HG02943 (cell line): ENCODE results near the gene CDH20.
A peak's percentile ranks its signal among the peaks of the same experiment; 100 is the strongest.

Source experiments
- ATAC-seq: cut with Tn5 transposase; IDR thresholded peaks from one replicate; pipeline ENCODE4 v1.9.1; 2021; ENCODE audit warnings: mild to moderate bottlenecking, low read depth, moderate library complexity; ENCODE audit not compliant: unreplicated experiment

CDH20 gene

DNA sequence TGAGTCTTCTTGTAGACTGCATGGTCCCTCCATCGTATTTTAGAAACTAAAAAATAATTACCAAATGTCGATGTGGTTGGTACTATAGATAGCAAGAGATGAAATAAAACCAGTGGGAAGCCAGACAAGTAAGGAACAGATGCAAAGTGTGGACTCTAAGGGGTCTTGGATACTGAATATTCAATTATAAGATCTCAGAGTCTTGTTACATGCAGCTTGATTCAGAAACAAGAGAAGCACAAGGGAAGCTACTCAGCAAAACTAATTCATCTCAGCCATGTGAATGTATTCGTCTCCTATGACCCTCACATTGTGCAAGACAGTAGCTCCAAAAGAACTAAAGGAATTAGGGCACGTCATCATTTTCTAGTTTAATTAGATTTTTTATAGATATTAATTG lies 80.9 kb downstream of the CDH20 start:
- ATAC-seq = no peak

DNA sequence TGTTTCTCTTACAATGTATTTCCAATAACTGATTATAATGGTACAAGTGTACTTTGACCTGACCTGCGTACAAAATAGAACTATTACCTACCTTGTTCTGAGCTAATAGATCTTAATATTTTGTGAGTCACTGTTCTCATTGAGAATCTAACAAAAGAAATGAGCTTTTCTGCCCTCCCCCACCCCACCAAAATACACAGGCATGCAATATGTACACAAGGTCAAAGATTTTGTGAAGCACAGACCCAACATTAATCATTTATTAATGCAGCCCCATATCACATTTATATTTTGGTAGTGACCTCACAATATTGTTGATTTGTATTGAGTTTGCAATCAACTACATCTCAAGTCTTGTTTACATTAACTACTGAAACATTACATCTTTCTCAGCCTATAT lies 86.5 kb downstream of the CDH20 start:
- no peak for ATAC-seq

DNA sequence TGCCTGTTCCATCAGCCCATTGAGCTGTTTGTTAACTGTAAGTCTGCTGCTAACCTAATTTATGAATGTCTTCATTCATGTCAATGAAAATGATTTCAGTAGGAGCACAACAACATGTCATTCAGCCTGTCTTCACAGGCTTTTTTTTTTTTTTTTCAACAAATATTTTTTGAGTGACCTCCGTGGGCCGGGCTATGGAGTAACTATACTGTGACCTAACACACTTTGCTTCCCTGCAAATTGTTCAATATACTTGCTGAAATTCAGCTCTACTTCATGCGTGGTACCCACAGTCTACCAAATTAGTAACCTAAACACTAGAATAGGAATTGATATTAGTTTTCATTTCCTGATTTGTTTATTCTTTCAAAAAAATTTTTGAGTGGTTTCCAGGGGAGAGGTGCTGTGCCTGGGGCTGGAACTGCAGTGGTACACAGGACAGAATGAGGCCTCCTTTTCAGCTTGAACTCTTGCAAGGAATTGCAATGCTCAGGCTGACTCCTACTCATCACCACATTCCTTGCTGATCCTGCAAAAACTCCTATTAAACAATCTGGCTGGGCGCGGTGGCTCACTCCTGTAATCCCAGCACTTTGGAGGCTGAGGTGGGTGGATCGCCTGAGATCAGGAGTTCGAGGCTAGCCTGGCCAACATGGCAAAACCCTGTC lies 87.1 kb downstream of the CDH20 start:
- no peak for ATAC-seq

DNA sequence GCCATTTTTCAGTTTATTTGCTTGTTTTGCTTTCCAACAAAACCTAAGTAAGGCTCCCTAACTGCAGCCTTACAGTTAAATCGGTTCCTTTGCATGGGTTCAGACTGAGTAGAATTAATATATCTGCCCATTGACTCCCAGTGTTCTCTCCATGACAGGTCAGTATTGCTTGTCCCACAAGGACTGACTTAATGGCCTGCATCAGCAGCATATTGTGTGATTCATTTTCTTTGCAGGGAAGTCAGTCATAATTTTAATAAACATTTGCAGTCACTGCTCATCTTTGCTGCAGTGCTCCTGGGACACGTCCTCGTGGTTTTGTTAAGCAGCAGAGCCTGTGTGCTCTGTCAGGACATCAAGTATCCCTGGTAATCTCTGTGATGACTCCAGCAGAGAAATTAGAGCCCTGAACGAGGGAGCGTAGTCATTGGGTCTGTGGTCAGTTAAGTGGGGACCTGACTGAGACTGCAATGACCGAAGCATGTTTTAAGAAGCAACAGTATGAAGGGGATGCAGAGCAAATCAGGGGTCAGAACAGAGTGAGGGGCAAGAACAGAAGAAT lies 93.3 kb downstream of the CDH20 start:
- ATAC-seq = no peak

DNA sequence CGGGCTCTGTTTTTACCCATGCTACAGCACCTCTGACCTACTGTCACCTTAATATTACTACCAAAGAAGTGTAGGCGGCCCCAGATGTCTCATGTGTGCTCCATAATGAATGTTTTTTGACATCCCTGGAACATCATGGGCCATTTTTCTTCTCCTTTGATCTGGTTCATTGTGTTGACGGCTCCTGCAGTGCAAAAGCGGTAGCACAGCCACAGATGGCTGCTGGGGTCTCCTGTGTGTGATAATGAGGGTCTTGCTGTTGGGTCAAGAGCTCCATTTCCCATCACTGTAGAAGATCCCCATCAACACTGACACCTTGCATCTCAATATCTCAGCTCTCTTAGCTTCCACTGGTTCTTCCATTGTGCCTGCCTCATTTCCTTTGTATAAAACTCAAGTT lies 95.0 kb downstream of the CDH20 start:
- no peak for ATAC-seq

DNA sequence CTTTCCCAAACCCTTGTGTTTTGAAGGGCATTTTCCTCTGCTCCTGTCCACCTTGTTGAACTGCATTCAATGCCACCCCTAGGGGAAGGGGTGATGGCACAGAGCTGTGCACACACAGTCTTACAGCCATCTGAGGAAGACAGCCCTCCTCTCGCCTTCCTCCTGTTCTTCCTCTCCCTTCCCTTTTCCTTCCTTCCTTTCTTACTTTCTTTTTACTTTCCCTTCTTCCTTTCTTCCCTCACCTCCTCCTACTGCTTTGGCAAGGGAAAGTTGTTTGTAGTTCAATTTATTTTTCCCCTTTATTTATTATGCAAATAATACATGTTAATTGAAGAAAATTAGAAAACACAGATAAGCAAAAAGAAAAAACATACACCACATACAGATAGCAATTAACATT lies 99.4 kb downstream of the CDH20 start:
- no peak for ATAC-seq

DNA sequence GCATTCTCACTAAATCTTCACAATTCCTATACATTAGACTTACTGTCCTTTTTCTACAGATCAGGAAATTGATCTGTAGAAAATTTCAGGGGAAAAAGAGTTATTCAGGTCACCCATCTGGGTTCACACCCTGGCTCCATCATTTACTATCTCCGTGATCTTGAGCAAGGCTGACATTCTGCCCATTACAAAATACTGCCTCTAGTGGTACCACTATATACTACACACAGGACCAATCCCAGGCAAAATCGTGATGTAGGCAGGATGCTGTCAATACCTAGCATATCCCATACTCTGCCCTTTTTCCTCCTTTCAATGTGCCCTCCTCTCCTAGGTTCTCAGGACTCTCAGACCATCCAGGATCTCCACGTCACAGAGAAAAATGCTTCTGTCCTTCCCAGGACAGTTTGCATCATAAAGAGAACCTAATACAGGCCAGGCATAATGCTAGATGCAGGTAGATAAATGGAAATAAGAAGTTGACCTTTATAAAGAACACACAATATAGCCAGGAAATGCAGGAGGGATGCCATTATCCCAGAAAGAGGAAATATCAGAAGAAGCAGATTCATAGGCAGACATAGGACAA lies 101.9 kb downstream of the CDH20 start:
- peak; percentile 82 for ATAC-seq

DNA sequence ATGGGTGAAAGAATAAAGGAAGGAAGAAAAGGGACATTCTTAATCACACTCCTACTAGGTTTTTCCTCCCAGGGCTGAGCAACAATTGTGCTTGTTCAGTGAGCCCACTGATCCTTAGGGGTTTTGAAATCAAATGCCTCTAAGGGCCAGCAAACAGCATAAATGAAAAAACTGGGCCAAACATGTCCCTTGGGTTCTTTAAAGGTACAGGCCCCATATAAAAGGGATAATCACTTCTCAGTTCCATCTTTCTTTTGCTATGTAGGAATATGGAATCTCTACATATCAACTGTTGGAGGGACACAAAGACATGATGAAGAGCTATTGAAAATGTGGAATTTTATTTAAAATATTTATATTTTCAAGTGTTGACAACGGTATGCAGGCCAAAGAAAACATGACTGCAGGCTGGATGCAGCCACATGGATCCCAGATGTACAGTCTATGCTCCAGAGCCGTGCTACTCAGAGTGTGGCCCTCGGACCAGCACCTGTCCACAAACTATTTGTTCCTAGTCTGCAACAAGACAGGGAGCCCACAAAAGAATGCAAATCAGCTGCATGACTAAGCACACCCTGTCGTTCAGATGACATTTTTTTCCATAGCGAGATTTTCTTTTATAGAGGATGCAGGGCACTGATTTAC lies 110.0 kb downstream of the CDH20 start:
- ATAC-seq = no peak

DNA sequence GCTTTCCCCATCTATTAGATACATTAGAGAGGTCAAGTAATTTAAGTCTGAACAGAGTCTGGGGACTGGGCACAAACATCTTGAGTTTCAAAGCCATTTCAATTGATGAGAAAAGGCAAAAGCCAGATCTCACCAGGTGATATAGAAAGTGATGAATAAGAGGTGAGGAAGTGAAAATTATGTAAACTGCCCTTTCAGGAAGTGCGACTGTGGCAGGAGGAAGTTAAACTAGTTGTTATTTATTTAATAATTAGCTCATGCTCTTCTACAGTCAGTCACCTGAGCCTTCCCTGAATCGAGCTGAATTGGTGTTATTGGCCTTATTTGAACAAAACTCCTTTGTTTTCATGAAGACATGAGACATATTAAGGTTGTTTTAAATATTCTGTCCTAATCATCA lies 115.1 kb downstream of the CDH20 start:
- peak; percentile 97 for ATAC-seq

DNA sequence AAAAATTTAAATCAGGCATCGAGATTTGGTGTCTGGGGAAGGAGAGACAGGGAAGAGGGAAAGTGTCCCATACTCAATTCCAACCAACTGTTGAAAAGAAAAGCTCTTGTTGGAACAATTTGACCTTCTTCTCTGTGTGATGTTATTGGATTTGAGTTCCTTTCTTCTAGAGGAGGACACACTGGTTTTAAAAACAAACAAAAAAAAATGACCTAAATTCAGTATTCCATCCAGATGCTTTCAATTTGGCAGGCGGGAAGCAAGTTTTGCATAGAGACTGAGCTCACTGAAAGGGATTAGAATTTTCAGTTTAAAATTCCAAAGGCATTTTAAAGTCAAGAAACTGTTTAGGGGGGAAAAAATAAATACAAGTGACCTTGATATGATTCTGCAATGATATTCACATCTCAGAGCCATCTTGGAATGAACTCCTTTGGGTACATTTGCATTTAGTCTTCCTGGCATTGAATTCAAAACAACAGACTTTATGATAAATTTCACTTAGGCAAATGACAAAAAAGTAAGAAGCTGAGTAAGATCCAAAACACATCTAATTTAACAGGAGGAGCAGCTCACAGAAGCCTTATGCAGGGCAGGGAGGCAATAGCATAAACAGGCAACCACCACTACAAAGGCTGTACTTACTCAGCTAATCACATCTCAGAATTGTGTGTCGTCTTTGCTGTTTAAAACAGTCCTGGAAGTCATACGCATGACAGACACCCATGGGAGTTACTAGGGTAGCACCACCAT lies 126.8 kb downstream of the CDH20 start:
- no peak for ATAC-seq

DNA sequence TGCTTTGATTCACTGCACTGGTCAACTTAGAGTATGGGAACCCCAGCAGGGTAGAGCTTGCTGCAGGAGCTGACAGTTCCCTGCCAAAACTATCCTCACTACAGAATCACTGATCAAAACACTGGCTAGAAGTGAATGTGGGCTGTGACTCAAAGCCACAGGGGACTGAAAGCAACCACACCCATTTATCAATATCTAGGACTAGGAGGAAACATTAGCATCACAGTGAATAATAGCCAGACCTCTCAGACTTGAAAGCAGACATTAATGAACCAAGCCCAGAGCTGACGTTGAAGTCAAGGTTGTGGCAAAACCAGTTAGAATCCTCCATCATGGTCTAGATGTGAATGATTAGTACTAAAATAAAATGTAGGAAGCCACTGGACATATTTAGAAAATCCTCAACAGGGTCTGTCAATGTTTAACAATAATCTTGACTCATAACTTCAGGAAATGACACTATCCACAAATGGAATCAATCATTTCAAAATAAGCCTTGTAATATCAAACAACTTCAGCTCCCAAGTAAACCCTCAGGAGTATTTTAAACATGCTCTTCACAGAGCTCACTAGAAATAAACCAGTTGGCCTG lies 131.4 kb downstream of the CDH20 start:
- ATAC-seq = no peak

DNA sequence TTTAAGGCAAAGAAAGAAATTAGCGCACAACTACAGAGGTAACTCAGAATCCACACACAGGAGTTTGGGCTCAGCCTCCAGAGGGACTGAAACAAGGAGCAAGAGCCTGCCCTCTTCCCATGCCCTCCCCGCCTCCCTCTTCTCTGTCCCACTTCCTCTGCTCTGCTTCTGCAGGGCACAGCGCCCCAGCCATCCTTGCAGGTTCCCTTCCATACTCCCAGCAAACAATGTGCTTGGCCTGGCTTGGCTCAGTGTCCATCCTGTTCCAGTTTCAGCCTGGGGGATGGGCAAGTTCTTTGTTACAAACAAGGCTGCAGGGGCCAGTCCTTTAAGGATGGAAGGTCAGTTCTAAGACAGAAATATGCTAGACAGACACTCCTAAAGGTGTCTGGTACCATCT lies 133.5 kb downstream of the CDH20 start:
- ATAC-seq = no peak

DNA sequence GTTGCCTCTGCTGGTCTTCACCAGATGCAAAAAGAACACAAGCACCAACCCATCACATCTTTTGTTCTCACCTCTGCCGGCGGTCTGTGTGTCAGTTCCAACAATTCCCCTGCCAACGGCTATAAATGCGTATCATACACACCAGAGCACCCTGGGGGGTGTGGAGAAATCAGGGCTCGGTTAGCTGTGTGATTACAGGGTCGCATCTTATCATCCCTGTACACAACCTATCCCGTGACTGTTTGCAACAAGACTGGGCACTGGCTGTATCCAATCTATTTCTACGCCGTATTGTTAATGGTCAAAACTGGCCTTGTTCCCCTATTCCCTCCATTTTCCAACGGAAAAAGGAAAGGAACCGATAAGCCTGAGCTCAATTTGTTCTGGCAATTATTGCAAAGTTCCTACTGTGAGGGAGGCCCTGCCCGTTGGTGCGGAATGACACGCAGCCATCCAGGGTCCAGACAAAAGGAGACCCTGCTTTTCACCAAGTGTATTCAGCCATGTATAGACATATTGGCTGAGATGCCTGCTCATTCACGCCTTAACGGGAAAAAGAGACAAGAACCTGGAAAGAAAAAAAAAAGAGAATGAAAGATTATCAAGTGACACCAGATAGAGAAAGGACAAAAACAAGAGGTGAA lies 136.9 kb downstream of the CDH20 start:
- no peak for ATAC-seq

DNA sequence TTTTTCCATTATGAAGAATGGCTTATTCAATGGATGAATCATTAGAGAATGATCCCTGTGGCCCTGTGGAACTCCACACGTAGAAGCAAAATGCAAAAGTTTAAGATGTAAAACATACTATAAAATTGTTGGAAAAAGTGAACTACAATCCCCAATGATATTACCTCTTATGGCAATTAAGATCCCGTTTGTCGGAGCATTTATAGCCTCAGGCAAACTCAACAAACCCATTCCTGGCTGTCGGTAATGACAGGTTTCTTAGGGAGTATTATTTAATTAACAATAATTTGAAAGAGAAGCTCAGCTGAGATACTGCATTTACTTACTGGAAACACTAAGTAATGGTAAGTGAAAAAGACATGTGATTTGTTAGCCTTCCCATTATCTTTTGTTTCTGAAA lies 138.3 kb downstream of the CDH20 start:
- no peak for ATAC-seq

DNA sequence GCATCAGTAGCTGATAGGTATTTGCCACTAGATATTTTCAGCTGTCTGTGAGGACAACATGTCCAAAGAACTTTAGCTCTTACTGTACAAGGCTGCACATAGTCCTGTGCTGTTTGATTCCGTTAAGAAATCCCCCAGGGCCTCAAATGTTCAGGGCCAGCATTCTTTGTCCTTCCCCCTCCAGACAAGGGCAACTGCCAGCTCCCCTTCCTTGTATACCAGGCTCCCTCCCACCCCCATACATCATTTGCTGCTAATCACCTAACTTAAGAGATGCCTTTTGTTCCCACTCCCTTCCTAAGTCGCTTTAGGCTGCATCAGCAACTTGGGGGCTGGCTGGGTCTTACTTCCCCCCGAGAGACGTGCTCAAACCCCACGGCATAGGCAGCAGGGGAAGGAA lies 138.7 kb downstream of the CDH20 start:
- no peak for ATAC-seq

DNA sequence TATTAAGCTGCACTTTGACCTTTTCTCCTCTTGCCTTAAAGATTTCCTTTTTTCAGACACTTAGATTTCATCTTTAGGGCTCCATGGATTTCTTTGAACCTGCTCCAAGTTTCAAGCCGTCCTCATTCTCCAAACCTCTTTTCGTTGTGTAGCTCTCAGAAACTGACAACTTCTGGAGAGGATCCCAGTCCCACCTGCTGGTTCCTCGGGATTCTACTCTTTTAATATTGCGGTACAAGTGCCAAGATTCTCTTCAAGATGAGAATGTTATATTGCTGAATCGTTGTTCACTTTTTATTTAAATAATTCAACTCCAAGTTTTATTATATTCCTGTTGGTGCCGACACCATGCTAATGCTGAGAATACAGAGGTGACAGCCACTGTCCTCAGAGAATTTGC lies 141.1 kb downstream of the CDH20 start:
- ATAC-seq = no peak

DNA sequence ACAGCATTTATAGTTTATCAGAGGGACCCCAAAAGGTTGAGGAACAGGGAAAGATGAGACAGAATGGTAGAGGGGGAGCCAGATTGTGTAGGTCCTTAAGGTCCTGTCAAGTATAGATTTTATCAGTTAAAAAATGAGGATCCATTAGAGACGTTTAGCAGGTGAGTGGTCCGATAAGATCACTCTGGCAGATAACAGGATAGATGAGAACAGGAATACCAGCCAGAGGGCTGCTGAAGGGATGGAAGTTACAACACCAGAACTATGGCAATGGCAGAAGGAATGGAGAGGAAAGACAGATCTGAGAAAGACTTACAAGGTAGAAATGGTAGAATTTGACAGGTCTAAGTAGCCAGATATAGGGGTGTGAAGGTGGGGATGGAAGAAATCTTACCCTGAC lies 141.7 kb downstream of the CDH20 start:
- no peak for ATAC-seq

DNA sequence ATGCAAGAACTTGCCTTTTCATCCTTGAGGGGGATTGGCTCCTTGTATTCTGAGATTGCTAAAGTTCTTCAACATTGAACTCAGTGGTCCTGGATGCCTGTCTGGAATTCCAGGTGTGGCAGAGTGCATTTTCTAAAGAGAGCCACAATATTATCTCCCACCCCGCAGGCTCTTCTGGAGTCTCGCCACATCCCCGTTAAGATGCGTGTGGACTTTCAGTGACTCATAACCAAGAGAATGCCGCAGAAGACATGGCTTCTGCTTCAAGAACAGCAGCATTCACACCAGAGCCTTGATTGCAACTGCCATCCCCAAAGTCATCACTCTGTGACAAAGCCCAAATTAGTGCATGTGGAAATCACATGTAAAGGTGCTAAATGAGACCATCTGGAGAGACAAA lies 142.7 kb downstream of the CDH20 start:
- ATAC-seq = no peak

DNA sequence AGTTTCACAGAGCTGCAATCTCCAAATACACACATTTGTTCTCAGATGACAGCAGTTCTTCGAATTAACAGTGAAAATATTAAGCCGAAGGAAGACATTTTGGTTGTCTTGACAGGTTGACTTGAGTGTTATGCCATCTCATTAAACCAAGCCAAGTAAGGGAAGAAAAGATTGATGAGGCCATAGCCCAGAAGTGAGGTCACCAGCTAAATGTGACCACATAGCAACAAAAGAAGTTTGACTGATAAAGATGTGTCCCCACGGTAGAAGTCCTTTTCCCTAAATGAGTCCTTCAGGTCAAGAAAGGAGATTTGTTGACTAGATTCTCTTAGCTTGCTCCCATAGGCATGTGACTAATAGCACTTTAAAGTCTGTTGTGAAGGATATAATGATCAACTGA lies 156.1 kb downstream of the CDH20 start:
- no peak for ATAC-seq

DNA sequence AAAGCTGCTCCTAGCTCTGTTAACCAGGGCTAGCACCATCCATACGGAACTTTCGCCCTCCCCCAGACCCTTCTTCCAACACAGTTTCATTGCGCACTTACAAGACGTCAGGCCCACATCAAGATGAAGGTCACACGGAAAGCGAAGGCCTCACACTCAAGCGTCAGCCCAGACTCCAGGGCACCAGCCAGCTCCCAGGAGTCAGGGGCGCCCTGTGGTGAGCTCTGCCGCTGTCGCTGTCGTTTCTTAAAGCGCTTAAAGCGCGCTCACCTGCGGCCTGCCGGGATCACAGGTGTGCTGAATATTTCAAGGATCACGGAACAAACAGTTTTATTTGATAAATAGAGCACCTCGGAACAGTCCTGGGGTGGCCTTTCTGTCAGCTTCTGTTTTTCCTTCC lies 163.1 kb downstream of the CDH20 start:
- no peak for ATAC-seq
